Tibial artery (tissue), 4 donors: ENCODE results near the gene C1GALT1.
"Not testable (repeated sequence)": the region's sequence is repeated elsewhere in the genome, so short reads cannot be mapped to it uniquely, and the experiment has no call there.

Source experiments
- DNase-seq, 2 donors: peaks; one replicate each; pipeline ENCODE4 v3.0.0-alpha.2; 2019
- H3K27ac ChIP-seq, 2 donors: fragments of 200-600 bp; sonication (generic) in 1 of 2; 1 replicate in 1 of 2; 2 replicates in 1 of 2; pipeline ENCODE4 v1.5.1; 2018 to 2019; ENCODE audit warnings: mild to moderate bottlenecking in 1 of 2
- H3K27me3 ChIP-seq, 2 donors: fragments of 200-600 bp; sonication (generic) in 1 of 2; one replicate each; pipeline versions ENCODE4 v1.5.1 to v1.6.0; 2016 to 2019
- H3K36me3 ChIP-seq, 3 donors: fragments of 200-600 bp; sonication (generic) in 2 of 3; one replicate each; pipeline ENCODE4 v1.5.1; 2016 to 2019; ENCODE audit warnings: mild to moderate bottlenecking in 2 of 3
- H3K4me1 ChIP-seq, 4 donors: fragments of 200-600 bp; sonication (generic) in 2 of 4; 1 replicate in 3 of 4; 2 replicates in 1 of 4; pipeline ENCODE4 v1.5.1; 2016 to 2019
- H3K4me3 ChIP-seq, 2 donors: fragments of 200-600 bp; sonication (generic) in 1 of 2; 1 replicate in 1 of 2; 2 replicates in 1 of 2; pipeline ENCODE4 v1.5.1; 2018 to 2019; ENCODE audit warnings: mild to moderate bottlenecking in 2 of 2
- H3K9me3 ChIP-seq, 3 donors: fragments of 200-600 bp; sonication (generic) in 1 of 3; one replicate each; pipeline ENCODE4 v1.5.1; 2016 to 2019
- intact Hi-C: fragments of 100-400 bp; cut with DNase I; formaldehyde crosslinking; loops from one replicate; pipeline ENCODE4 v1.15.0; 2023; ENCODE audit warnings: low total_unique reads
- TF ChIP-seq, protein P1 (sequence below), 2 experiments: fragments of 200-600 bp in 1 of 2; fragments of 450-650 bp in 1 of 2; IDR thresholded peaks; one replicate each; pipeline ENCODE4 v1.5.1; 2017 to 2019; ENCODE audit warnings: antibody characterized with exemption in 2 of 2, mild to moderate bottlenecking in 1 of 2, moderate library complexity in 1 of 2

The C1GALT1 gene

DNA sequence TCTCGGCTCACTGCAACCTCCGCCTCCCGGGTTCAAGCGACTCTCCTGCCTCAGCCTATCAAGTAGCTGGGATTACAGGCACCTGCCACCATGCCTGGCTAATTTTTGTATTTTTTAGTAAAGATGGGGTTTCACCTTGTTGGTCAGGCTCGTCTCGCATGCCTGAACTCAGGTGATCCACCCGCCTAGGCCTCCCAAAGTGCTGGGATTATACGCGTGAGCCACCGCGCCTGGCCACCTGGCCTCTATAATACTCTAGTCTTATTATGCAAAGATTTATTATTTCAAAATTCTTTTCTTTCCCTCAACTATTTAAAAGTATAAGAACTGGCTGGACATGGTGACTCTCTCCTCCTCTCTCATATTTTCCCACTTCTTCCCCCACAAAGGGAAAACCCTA lies 30.0 kb upstream of the C1GALT1 start:
- intact Hi-C loops: no loop called here
- TF ChIP-seq, protein P1, sequence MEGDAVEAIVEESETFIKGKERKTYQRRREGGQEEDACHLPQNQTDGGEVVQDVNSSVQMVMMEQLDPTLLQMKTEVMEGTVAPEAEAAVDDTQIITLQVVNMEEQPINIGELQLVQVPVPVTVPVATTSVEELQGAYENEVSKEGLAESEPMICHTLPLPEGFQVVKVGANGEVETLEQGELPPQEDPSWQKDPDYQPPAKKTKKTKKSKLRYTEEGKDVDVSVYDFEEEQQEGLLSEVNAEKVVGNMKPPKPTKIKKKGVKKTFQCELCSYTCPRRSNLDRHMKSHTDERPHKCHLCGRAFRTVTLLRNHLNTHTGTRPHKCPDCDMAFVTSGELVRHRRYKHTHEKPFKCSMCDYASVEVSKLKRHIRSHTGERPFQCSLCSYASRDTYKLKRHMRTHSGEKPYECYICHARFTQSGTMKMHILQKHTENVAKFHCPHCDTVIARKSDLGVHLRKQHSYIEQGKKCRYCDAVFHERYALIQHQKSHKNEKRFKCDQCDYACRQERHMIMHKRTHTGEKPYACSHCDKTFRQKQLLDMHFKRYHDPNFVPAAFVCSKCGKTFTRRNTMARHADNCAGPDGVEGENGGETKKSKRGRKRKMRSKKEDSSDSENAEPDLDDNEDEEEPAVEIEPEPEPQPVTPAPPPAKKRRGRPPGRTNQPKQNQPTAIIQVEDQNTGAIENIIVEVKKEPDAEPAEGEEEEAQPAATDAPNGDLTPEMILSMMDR (IDR thresholded peaks at IDR 0.05): no peak
- no peak overlapping the region for H3K4me3 ChIP-seq
- no peaks in the 10 kb centered on the region for H3K27me3 ChIP-seq
- DNase-seq: no peak
- H3K4me1 ChIP-seq: no peaks in the 10 kb centered on the region
- no peaks in the 10 kb centered on the region for H3K9me3 ChIP-seq
- H3K36me3 ChIP-seq: no peaks in the 10 kb centered on the region
- no peak overlapping the region for H3K27ac ChIP-seq

DNA sequence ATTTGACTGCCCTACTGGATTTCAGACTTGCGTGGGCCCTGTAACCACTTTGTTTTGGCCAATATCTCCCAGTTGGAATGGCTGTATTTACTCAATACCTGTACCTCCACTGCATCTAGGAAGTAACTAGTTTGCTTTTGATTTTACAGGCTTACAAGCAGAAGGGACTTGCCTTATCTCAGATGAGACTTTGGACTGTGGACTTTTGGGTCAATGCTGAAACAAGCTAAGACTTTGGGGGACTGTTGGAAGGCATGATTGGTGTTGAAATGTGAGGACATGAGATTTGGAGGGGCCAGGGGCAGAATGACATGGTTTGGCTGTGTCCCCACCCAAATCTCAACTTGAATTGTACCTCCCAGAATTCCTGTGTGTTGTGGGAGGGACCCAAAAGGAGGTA lies 28.0 kb upstream of the C1GALT1 start:
- H3K4me3 ChIP-seq, DNase-seq, H3K27ac ChIP-seq, H3K27me3 ChIP-seq, H3K36me3 ChIP-seq, intact Hi-C loops, H3K9me3 ChIP-seq, H3K4me1 ChIP-seq: not testable (repeated sequence)

DNA sequence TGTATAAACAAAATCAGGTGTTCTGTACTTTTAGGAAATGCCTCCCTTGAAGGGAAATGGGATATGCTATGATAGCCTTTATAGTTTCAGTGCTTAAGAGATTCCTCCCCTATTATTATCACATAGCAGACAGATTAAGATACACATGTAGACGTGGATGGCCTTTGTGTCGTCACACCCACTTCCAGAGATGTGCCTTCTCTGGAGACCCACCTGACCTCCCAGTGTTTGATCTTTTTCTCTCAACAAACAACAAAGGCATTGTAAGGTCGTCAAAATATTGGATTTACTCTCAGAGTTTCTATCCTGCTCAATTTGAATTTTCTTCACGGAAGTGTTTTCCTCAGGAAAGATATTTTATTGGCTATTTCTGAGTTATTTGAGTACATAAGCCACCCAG lies 25.7 kb upstream of the C1GALT1 start:
- no peaks in the 10 kb centered on the region for H3K36me3 ChIP-seq
- no peak overlapping the region for H3K4me3 ChIP-seq
- H3K27ac ChIP-seq: no peak overlapping the region
- H3K27me3 ChIP-seq: no peaks in the 10 kb centered on the region
- DNase-seq: no peak
- intact Hi-C loops: no loop called here
- TF ChIP-seq, protein P1 (IDR thresholded peaks at IDR 0.05): no peak
- H3K4me1 ChIP-seq: no peaks in the 10 kb centered on the region
- no peaks in the 10 kb centered on the region for H3K9me3 ChIP-seq

DNA sequence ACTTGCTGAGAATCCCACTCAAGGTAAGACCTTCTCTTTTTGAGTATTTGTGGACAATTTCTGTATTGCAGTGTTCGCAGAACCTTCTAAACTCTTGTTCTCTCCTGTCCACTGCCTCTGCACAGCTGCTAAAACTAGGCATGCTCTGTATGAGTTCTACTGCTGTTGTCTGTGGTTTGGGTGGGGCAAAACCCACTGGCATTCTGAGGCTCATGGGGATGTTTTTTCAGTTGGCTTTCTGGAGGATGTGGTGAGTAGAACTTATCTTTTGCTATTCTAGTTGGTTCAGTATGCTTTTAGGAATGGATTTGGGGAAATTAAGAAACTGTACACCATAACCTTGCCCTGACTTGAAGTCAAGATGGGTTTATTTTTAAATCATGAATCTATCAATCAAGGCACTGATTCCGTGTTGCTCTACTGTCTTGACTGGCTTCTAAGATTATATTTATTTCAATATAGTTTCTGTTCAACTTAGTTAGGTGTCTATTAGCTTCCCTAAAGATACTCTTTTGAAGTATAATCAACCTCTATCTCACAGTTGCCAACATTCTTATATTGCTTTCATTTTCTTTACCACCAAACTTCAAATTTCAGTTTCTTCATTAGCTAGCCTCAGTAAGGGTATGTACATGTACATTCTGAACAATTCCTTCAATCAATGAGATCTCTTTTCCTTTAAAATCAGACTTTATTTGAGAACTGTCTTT lies 25.0 kb upstream of the C1GALT1 start:
- Histone ChIP-seq H3K4me3 (no peak overlapping the region), H3K36me3 (no peaks in the 10 kb centered on the region)
- peak in 1 of 2 donors; percentile 30 for DNase-seq

DNA sequence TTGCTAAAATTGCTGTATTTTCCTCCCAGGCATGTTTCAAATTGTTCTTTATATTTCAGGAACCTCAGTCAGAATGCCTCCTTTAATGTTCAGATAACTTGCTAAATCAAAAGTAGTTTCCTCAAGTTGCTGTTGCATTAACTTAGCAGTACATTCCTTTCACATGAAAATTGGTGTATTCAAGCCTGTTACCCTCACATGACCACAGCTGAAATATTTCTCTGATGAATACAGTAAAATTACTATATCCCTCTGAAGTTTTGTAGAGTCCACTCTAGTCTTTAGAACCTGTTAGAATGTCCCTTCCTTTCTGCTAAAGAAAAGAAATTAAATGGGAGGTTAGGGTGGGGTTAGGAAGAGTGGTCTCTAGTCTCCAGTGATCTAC lies 24.5 kb upstream of the C1GALT1 start:
- Histone ChIP-seq H3K4me1 (no peaks in the 10 kb centered on the region), H3K27ac (no peak overlapping the region), H3K9me3 (no peaks in the 10 kb centered on the region), H3K27me3 (no peaks in the 10 kb centered on the region), H3K36me3 (no peaks in the 10 kb centered on the region), H3K4me3 (no peak overlapping the region)
- TF ChIP-seq, protein P1 (IDR thresholded peaks at IDR 0.05): no peak
- DNase-seq: no peak
- intact Hi-C loops: no loop called here

More for the DNA sequence above, 25.0 kb upstream of the C1GALT1 start:
- Histone ChIP-seq H3K27ac (no peak overlapping the region), H3K9me3 (no peaks in the 10 kb centered on the region), H3K4me1 (no peaks in the 10 kb centered on the region), H3K27me3 (no peaks in the 10 kb centered on the region)
- intact Hi-C loops: no loop called here
- TF ChIP-seq, protein P1 (IDR thresholded peaks at IDR 0.05): no peak

DNA sequence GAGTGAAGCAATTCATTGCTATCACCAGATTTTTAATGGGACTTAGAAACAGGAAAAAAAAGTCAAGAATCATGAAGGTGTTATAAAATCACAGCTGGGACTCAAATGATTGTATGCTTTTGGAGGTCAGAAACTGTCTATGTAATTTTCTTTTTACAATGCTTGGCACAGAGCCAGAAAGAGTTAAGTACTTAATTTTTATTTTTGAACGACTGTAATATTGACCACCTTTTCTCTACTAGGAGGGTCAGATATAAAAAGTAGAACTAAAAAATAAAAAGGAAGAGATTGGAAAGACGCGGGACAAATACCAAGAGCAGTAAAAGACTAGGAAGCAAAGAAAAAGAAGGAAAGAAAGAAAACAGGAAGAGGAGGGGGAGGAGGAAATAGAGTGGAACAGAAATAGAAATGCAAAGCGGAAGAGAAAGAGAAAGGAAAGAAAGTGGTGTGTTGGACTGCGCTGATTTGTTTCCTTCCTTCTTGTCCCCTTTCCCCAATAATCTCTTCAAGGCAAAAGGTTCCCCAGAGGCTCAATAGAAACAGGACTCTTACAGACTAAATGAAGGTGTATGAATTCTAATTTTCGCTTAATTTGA lies 23.2 kb upstream of the C1GALT1 start:
- H3K27ac ChIP-seq: no peak overlapping the region
- H3K36me3 ChIP-seq: no peaks in the 10 kb centered on the region
- H3K9me3 ChIP-seq: no peaks in the 10 kb centered on the region
- H3K4me1 ChIP-seq: no peaks in the 10 kb centered on the region
- intact Hi-C loops: no loop called here
- H3K4me3 ChIP-seq: no peak overlapping the region
- TF ChIP-seq, protein P1 (IDR thresholded peaks at IDR 0.05): no peak
- H3K27me3 ChIP-seq: no peaks in the 10 kb centered on the region
- DNase-seq: no peak
